Measurements from ENCODE around the gene MAN2A2. TPM values are rescaled to one million over a fixed set of nuclear protein-coding genes. Genes with fewer than 3 reads are reported as not detected.

The MAN2A2 gene
- total and polyA plus RNA-seq, 2 of the 8 experiments (the other 6 are each of a cell fraction or from before 2014, with no cell fraction given): 23.1 to 29.7 TPM

GRCh38 chr15:90912770-90913075 is 9.6 kb downstream of the MAN2A2 start (continued):
- no peak for TF ChIP-seq KDM5A (IDR thresholded peaks at IDR 0.05; ENCODE audit: low read length)
- no peak for TF ChIP-seq PHF8 (conservative IDR thresholded peaks at IDR 0.05; ENCODE audit: low read depth, low read length)
- no peak for TF ChIP-seq E2F6 (IDR thresholded peaks at IDR 0.05)
- no peak for TF ChIP-seq RAD21 (IDR thresholded peaks at IDR 0.05 in 1 of 2, conservative IDR thresholded peaks at IDR 0.05 in 1 of 2; ENCODE audit: low read depth in 2 of 2, low read length in 2 of 2)
- TF ChIP-seq RFX5 (IDR thresholded peaks at IDR 0.05; ENCODE audit: borderline replicate concordance, low read depth, low read length): no peak
- TF ChIP-seq NRF1 (IDR thresholded peaks at IDR 0.05; ENCODE audit: low read depth, low read length): no peak
